GM23338 (cell line): ENCODE measurements around the gene ARMC9. TPM values are rescaled to one million over a fixed set of nuclear protein-coding genes. Genes with fewer than 3 reads are reported as not detected.
"Not testable (repeated sequence)": the region's sequence is repeated elsewhere in the genome, so short reads cannot be mapped to it uniquely, and the experiment has no call there.

Experiments used
- ATAC-seq: fragments of 200-7000 bp; cut with Tn5 transposase; 3 replicates; pipeline ENCODE4 v1.9.1; 2020
- DNase-seq: peaks from one replicate; pipeline ENCODE4 v3.0.0-alpha.2; 2015; ENCODE audit warnings: low spot score
- H2AFZ ChIP-seq: fragments of 200-600 bp; sonication (generic); 2 replicates; pipeline ENCODE4 v1.8.0; 2016; ENCODE audit warnings: antibody characterized with exemption, mild to moderate bottlenecking, moderate library complexity
- H3F3A ChIP-seq: fragments of 200-600 bp; sonication (generic); replicated peaks from 2 replicates; pipeline ENCODE4 v1.8.0; 2017; ENCODE audit warnings: antibody characterized with exemption, mixed run types, low read depth
- H3K27ac ChIP-seq: fragments of 200-600 bp; sonication (generic); 2 replicates; pipeline ENCODE4 v1.6.1; 2016; ENCODE audit warnings: low read depth
- H3K27me3 ChIP-seq: fragments of 200-600 bp; sonication (generic); 2 replicates; pipeline ENCODE4 v1.8.0; 2016; ENCODE audit warnings: mild to moderate bottlenecking, mixed run types, moderate library complexity; ENCODE audit not compliant: insufficient read depth
- H3K36me3 ChIP-seq: fragments of 200-600 bp; sonication (generic); 2 replicates; pipeline ENCODE4 v1.8.0; 2016; ENCODE audit warnings: mild to moderate bottlenecking; ENCODE audit not compliant: insufficient read depth
- H3K4me1 ChIP-seq: fragments of 200-600 bp; sonication (generic); 2 replicates; pipeline ENCODE4 v1.8.0; 2016; ENCODE audit warnings: mild to moderate bottlenecking, moderate library complexity; ENCODE audit not compliant: insufficient read depth
- H3K4me2 ChIP-seq: fragments of 200-600 bp; sonication (generic); 2 replicates; pipeline ENCODE4 v1.7.1; 2017; ENCODE audit warnings: mixed run types
- H3K4me3 ChIP-seq: fragments of 200-600 bp; sonication (generic); 2 replicates; pipeline ENCODE4 v1.6.1; 2016; ENCODE audit warnings: mixed run types
- H3K79me2 ChIP-seq: fragments of 200-600 bp; sonication (generic); replicated peaks from 2 replicates; pipeline ENCODE4 v1.8.0; 2017; ENCODE audit warnings: mild to moderate bottlenecking; ENCODE audit not compliant: insufficient read depth
- H3K9me2 ChIP-seq: fragments of 200-600 bp; sonication (generic); 2 replicates; pipeline ENCODE4 v1.8.0; 2017; ENCODE audit not compliant: insufficient read depth
- H4K20me1 ChIP-seq: fragments of 200-600 bp; sonication (generic); replicated peaks from 2 replicates; pipeline ENCODE4 v1.8.0; 2017; ENCODE audit warnings: mild to moderate bottlenecking; ENCODE audit not compliant: insufficient read depth
- H3K27ac Mint-ChIP-seq: 2 replicates; pipeline ENCODE4 v1.8.0; 2020; ENCODE audit warnings: inconsistent platforms, mild to moderate bottlenecking, moderate library complexity, mixed read lengths
- H3K27me3 Mint-ChIP-seq: 3 replicates; pipeline ENCODE4 v1.8.0; 2022; ENCODE audit warnings: low read depth, mild to moderate bottlenecking, moderate library complexity, mixed read lengths, inconsistent platforms; ENCODE audit not compliant: insufficient read depth, poor library complexity
- H3K36me3 Mint-ChIP-seq: 3 replicates; pipeline ENCODE4 v1.8.0; 2021; ENCODE audit warnings: low read depth, mild to moderate bottlenecking, inconsistent platforms, moderate library complexity, mixed read lengths
- H3K4me1 Mint-ChIP-seq: 3 replicates; pipeline ENCODE4 v1.8.0; 2020; ENCODE audit warnings: mild to moderate bottlenecking, inconsistent platforms, mixed read lengths
- H3K4me3 Mint-ChIP-seq: 3 replicates; pipeline ENCODE4 v1.8.0; 2021; ENCODE audit warnings: moderate library complexity, mild to moderate bottlenecking, inconsistent platforms, mixed read lengths
- H3K9me3 Mint-ChIP-seq: 3 replicates; pipeline ENCODE4 v1.8.0; 2020; ENCODE audit warnings: moderate library complexity, mild to moderate bottlenecking, inconsistent platforms, mixed read lengths
- JUNB ChIP-seq: IDR thresholded peaks from one replicate; pipeline ENCODE4 v1.6.1; 2016; ENCODE audit warnings: antibody characterized with exemption; ENCODE audit not compliant: unreplicated experiment
- ZNF114 ChIP-seq: fragments of 250-450 bp; sonication (Bioruptor Pico); IDR thresholded peaks from 2 replicates; pipeline ENCODE4 v1.5.0; 2020; ENCODE audit warnings: mild to moderate bottlenecking, moderate library complexity
- polyA plus RNA-seq: library from polyadenylated mRNA; unstranded; fragments of >200 nt; fragmentation: Nextera tagmentation; extraction: Ambion mirVana; gene quantifications from 2 replicates; pipeline ENCODE4 v1.2.1, GENCODE V29; 2016
- total RNA-seq: library from RNA; depleted of rRNA; stranded (reverse); fragments of >200 nt; shearing (Covaris generic); gene quantifications from 2 replicates; pipeline ENCODE4 v1.2.3, GENCODE V29; 2014
- TF ChIP-seq, protein P1 (sequence below): fragments of 250-450 bp; sonication (Bioruptor Pico); IDR thresholded peaks from 2 replicates; pipeline ENCODE4 v1.5.0; 2020; ENCODE audit warnings: mild to moderate bottlenecking, moderate library complexity
- TF ChIP-seq, protein P2 (sequence below), 2 experiments: fragments of 200-600 bp in 1 of 2; sonication (generic) in 1 of 2; conservative IDR thresholded peaks; 2 replicates each; pipeline versions ENCODE4 v1.5.1 to v1.6.1; 2016 to 2017; ENCODE audit warnings: antibody characterized with exemption in 2 of 2, low read depth in 2 of 2, mild to moderate bottlenecking in 2 of 2, moderate library complexity in 1 of 2

Gene ARMC9
- total and polyA plus RNA-seq, 2 experiments from 2014 or later, result 29.2 to 56.0 TPM

DNA sequence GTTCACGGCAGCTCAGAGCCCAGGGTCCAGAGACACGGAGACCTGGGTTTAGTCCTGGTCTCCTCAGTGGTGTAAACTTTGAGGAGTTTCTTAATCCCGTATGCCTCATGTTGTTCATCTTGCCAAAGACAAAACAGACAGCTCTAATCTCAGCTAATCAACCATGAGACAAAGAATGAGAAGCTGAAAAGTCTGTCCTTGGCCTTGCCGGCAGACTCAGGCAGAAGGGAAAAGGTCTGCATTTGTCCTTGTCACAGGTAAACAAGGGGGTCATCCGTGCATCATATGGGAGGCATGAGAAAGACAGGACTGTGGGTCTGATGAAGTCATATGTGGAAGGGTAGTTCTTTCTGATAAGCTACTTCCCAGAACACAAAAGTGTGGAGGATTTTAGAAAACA is 1.8 kb upstream of the ARMC9 start:
- H3K4me1 Mint-ChIP-seq, result peaks cover 27% of the 10 kb centered on the region
- peaks cover 20% of the 10 kb centered on the region for H3K4me1 ChIP-seq
- peaks cover 9% of the 10 kb centered on the region for H3K27me3 Mint-ChIP-seq
- no peaks in the 10 kb centered on the region for H3K9me2 ChIP-seq
- no peak overlapping the region for H2AFZ ChIP-seq
- peaks cover 14% of the 10 kb centered on the region for H3F3A ChIP-seq
- peak overlapping the region; percentile 28; the same call in 1 of the 3 replicates for H3K4me3 Mint-ChIP-seq
- no peaks in the 10 kb centered on the region for H4K20me1 ChIP-seq
- peaks cover 10% of the 10 kb centered on the region for H3K36me3 Mint-ChIP-seq
- peaks cover 7% of the 10 kb centered on the region; the same call in 1 of the 3 replicates for H3K9me3 Mint-ChIP-seq
- H3K79me2 ChIP-seq, result peaks cover 19% of the 10 kb centered on the region; the same call in 1 of the 2 replicates
- no peak for TF ChIP-seq JUNB
- TF ChIP-seq, protein P1, sequence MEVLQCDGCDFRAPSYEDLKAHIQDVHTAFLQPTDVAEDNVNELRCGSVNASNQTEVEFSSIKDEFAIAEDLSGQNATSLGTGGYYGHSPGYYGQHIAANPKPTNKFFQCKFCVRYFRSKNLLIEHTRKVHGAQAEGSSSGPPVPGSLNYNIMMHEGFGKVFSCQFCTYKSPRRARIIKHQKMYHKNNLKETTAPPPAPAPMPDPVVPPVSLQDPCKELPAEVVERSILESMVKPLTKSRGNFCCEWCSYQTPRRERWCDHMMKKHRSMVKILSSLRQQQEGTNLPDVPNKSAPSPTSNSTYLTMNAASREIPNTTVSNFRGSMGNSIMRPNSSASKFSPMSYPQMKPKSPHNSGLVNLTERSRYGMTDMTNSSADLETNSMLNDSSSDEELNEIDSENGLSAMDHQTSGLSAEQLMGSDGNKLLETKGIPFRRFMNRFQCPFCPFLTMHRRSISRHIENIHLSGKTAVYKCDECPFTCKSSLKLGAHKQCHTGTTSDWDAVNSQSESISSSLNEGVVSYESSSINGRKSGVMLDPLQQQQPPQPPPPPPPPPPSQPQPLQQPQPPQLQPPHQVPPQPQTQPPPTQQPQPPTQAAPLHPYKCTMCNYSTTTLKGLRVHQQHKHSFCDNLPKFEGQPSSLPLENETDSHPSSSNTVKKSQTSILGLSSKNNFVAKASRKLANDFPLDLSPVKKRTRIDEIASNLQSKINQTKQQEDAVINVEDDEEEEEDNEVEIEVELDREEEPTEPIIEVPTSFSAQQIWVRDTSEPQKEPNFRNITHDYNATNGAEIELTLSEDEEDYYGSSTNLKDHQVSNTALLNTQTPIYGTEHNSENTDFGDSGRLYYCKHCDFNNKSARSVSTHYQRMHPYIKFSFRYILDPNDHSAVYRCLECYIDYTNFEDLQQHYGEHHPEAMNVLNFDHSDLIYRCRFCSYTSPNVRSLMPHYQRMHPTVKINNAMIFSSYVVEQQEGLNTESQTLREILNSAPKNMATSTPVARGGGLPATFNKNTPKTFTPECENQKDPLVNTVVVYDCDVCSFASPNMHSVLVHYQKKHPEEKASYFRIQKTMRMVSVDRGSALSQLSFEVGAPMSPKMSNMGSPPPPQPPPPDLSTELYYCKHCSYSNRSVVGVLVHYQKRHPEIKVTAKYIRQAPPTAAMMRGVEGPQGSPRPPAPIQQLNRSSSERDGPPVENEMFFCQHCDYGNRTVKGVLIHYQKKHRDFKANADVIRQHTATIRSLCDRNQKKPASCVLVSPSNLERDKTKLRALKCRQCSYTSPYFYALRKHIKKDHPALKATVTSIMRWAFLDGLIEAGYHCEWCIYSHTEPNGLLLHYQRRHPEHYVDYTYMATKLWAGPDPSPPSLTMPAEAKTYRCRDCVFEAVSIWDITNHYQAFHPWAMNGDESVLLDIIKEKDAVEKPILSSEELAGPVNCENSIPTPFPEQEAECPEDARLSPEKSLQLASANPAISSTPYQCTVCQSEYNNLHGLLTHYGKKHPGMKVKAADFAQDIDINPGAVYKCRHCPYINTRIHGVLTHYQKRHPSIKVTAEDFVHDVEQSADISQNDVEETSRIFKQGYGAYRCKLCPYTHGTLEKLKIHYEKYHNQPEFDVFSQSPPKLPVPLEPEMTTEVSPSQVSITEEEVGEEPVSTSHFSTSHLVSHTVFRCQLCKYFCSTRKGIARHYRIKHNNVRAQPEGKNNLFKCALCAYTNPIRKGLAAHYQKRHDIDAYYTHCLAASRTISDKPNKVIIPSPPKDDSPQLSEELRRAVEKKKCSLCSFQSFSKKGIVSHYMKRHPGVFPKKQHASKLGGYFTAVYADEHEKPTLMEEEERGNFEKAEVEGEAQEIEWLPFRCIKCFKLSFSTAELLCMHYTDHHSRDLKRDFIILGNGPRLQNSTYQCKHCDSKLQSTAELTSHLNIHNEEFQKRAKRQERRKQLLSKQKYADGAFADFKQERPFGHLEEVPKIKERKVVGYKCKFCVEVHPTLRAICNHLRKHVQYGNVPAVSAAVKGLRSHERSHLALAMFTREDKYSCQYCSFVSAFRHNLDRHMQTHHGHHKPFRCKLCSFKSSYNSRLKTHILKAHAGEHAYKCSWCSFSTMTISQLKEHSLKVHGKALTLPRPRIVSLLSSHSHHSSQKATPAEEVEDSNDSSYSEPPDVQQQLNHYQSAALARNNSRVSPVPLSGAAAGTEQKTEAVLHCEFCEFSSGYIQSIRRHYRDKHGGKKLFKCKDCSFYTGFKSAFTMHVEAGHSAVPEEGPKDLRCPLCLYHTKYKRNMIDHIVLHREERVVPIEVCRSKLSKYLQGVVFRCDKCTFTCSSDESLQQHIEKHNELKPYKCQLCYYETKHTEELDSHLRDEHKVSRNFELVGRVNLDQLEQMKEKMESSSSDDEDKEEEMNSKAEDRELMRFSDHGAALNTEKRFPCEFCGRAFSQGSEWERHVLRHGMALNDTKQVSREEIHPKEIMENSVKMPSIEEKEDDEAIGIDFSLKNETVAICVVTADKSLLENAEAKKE (CRISPR knock-in tag), result no peak
- TF ChIP-seq, protein P2, sequence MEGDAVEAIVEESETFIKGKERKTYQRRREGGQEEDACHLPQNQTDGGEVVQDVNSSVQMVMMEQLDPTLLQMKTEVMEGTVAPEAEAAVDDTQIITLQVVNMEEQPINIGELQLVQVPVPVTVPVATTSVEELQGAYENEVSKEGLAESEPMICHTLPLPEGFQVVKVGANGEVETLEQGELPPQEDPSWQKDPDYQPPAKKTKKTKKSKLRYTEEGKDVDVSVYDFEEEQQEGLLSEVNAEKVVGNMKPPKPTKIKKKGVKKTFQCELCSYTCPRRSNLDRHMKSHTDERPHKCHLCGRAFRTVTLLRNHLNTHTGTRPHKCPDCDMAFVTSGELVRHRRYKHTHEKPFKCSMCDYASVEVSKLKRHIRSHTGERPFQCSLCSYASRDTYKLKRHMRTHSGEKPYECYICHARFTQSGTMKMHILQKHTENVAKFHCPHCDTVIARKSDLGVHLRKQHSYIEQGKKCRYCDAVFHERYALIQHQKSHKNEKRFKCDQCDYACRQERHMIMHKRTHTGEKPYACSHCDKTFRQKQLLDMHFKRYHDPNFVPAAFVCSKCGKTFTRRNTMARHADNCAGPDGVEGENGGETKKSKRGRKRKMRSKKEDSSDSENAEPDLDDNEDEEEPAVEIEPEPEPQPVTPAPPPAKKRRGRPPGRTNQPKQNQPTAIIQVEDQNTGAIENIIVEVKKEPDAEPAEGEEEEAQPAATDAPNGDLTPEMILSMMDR (conservative IDR thresholded peaks at IDR 0.05; ENCODE audit: low read depth in 2 of 2), result no peak
- no peak for TF ChIP-seq ZNF114 (CRISPR knock-in tag)
- H3K27ac ChIP-seq, result no peak overlapping the region
- no peak overlapping the region for H3K4me3 ChIP-seq
- no peak for ATAC-seq
- no peaks in the 10 kb centered on the region for H3K27me3 ChIP-seq
- no peak overlapping the region for H3K27ac Mint-ChIP-seq
- no peak overlapping the region for H3K4me2 ChIP-seq
- no peak for DNase-seq
- no peaks in the 10 kb centered on the region for H3K36me3 ChIP-seq

DNA sequence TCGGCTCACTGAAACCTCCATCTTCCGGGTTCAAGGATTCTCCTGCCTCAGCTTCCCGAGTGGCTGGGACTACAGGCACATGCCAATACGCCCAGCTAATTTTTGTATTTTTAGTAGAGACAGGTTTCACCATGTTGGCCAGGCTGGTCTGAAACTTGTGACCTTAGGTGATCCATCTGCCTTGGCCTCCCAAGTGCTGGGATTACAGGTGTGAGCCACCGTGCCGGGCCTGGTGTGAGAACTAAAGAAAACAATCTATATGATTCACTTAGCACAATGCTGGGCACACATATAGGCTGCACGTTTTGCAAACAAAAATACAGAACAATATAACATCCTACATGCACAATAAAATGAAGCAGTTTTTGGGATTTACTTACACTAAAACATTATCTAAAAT is 1.2 kb upstream of the ARMC9 start:
- Histone ChIP-seq H3K4me1 (peaks cover 14% of the 10 kb centered on the region), H3K79me2 (peaks cover 24% of the 10 kb centered on the region; the same call in 1 of the 2 replicates), H3F3A (peaks cover 11% of the 10 kb centered on the region), H3K4me2 (peak overlapping the region; percentile 97; the same call in 1 of the 2 replicates)
- peaks cover 24% of the 10 kb centered on the region for H3K4me1 Mint-ChIP-seq
- not testable (repeated sequence) for H2AFZ ChIP-seq, H3K9me2 ChIP-seq, H3K27ac ChIP-seq, H4K20me1 ChIP-seq, H3K36me3 ChIP-seq, H3K9me3 Mint-ChIP-seq, H3K27me3 ChIP-seq, H3K4me3 ChIP-seq, DNase-seq, ATAC-seq, H3K27me3 Mint-ChIP-seq, H3K27ac Mint-ChIP-seq
- H3K36me3 Mint-ChIP-seq, result peaks cover 13% of the 10 kb centered on the region
- H3K4me3 Mint-ChIP-seq, result peak overlapping the region; percentile 96
